ENCODE data around the gene STPG3. TPM values are rescaled to one million over a fixed set of nuclear protein-coding genes. Genes with fewer than 3 reads are reported as not detected.

STPG3 gene
- total and polyA plus RNA-seq, 2 of the 8 experiments (the other 6 are each of a cell fraction or from before 2014, with no cell fraction given) = not detected

DNA sequence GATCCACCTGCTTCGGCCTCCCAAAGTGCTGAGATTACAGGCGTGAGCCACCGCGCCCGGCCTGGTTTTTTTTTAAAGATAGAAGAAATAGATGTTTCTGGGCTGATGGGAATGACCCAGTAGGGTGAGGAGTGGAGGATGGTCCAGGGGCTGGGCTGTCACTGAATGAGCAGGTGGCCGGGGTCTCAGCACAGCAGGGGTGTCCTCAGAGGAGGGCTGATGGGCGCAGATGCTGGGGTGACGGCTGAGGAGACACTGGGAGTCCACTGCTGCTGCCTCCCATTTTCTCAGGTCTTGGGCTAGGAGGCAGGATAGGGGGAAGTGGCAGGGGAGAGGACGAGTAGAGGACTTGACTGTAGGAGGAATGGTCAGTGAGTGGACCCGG, 24.1 kb downstream of the STPG3 start:
- Histone ChIP-seq H4K20me1 (replicated peaks in 1 of 2; ENCODE audit: control insufficient read depth in 1 of 2, insufficient read depth in 2 of 2, low read length in 2 of 2) (peaks cover 4 to 14% of the 10 kb centered on the region in 2 experiments), H2BK12ac (ENCODE audit: low read depth, low read length) (no peak overlapping the region), H3K4me3 (ENCODE audit: extremely low read depth in 1 of 4, insufficient read depth in 2 of 4, low read depth in 3 of 4, low read length in 4 of 4) (no peak overlapping the region), H4K5ac (ENCODE audit: insufficient read length, low read depth, low read length) (no peak overlapping the region), H3K9ac (replicated peaks in 1 of 4; ENCODE audit: extremely low read depth in 1 of 4, low read depth in 3 of 4, low read length in 3 of 4) (no peak overlapping the region), H2BK20ac (ENCODE audit: low read length) (no peak overlapping the region), H3K79me1 (ENCODE audit: low read depth, low read length) (no peaks in the 10 kb centered on the region), H3K36me3 (ENCODE audit: control insufficient read depth in 2 of 4, insufficient read depth in 4 of 4, low read length in 3 of 4) (peaks cover 0 to 23% (median 4%) of the 10 kb centered on the region in 4 experiments; a peak in 4 of 8 replicates), H3K9me3 (ENCODE audit: insufficient read depth in 2 of 2, low read depth in 1 of 2, low read length in 1 of 2) (no peaks in the 10 kb centered on the region; a peak in 1 of 4 replicates), H4K91ac (replicated peaks; ENCODE audit: insufficient read length, low read length) (no peak overlapping the region), H3K4me1 (replicated peaks in 1 of 4; ENCODE audit: control insufficient read depth in 3 of 4, insufficient read depth in 4 of 4, low read length in 3 of 4) (peaks cover 0 to 25% (median 15%) of the 10 kb centered on the region in 4 experiments; a peak in 6 of 7 replicates), H3K27me3 (replicated peaks in 1 of 4; ENCODE audit: control insufficient read depth in 3 of 4, extremely low read depth in 1 of 4, insufficient read depth in 3 of 4, low read length in 3 of 4) (peaks cover 0 to 21% (median 11%) of the 10 kb centered on the region in 4 experiments; a peak in 5 of 7 replicates), H3K18ac (ENCODE audit: extremely low read depth, low read length) (no peak overlapping the region), H2BK15ac (ENCODE audit: low read length) (no peak overlapping the region), H3K23ac (ENCODE audit: insufficient read length) (no peak overlapping the region), H3K56ac (replicated peaks; ENCODE audit: insufficient read length, low read depth, low read length) (no peak overlapping the region), H2BK120ac (replicated peaks; ENCODE audit: low read depth, low read length) (no peak overlapping the region), H3K27ac (ENCODE audit: low read depth, low read length) (no peak overlapping the region), H3K4ac (replicated peaks; ENCODE audit: insufficient read length, low read depth, low read length) (no peak overlapping the region), H3K14ac (ENCODE audit: insufficient read length) (no peak overlapping the region), H2AK5ac (ENCODE audit: low read depth, low read length) (no peak overlapping the region), H2BK5ac (ENCODE audit: low read depth, low read length) (no peak overlapping the region), H3K79me2 (ENCODE audit: control insufficient read depth in 1 of 2, insufficient read depth in 2 of 2, low read length in 2 of 2) (no peaks in the 10 kb centered on the region), H4K8ac (ENCODE audit: extremely low read depth, insufficient read depth, low read length) (no peak overlapping the region; the same call in 1 of the 2 replicates), H3K4me2 (ENCODE audit: insufficient read depth in 1 of 2, low read depth in 2 of 2, low read length in 2 of 2) (no peak overlapping the region), H2AFZ (ENCODE audit: low read length) (no peak overlapping the region), H3K23me2 (ENCODE audit: low read depth, low read length) (peaks cover 2% of the 10 kb centered on the region; the same call in 1 of the 2 replicates)
- CTCF ChIA-PET (ENCODE audit: partially characterized antibody) = interaction anchor here (0.5 to 2.7 kb wide), 6 partner anchors 12 to 890 kb away, joined by 3 to 10 read pairs (median 4); no protein-coding TSS in a partner anchor
- TF ChIP-seq SP2 (IDR thresholded peaks at IDR 0.05; ENCODE audit: low read length) (no peak), SUZ12 (IDR thresholded peaks at IDR 0.05; ENCODE audit: low read length) (no peak), HDAC6 (IDR thresholded peaks at IDR 0.05; ENCODE audit: low read depth, low read length) (no peak), RNF2 (IDR thresholded peaks at IDR 0.05; ENCODE audit: borderline replicate concordance, low read depth, low read length, missing control alignments, poor library complexity, severe bottlenecking) (no peak), TBP (IDR thresholded peaks at IDR 0.05; ENCODE audit: low read depth, low read length) (no peak), BRCA1 (IDR thresholded peaks at IDR 0.05; ENCODE audit: low read depth, low read length) (no peak), EZH2 (IDR thresholded peaks at IDR 0.05; ENCODE audit: low read depth, low read length, severe bottlenecking) (no peak), SIN3A (conservative IDR thresholded peaks at IDR 0.05 in 1 of 2, IDR thresholded peaks at IDR 0.05 in 1 of 2; ENCODE audit: low read depth in 1 of 2, low read length in 2 of 2) (no peak), NANOG (IDR thresholded peaks at IDR 0.05; ENCODE audit: insufficient read depth, low read depth, low read length, poor library complexity, severe bottlenecking) (no peak), TCF12 (IDR thresholded peaks at IDR 0.05; ENCODE audit: low read depth, low read length) (no peak)
- TF ChIP-seq, protein P1, sequence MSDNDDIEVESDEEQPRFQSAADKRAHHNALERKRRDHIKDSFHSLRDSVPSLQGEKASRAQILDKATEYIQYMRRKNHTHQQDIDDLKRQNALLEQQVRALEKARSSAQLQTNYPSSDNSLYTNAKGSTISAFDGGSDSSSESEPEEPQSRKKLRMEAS (IDR thresholded peaks at IDR 0.05) = no peak
- TF ChIP-seq, protein P2, sequence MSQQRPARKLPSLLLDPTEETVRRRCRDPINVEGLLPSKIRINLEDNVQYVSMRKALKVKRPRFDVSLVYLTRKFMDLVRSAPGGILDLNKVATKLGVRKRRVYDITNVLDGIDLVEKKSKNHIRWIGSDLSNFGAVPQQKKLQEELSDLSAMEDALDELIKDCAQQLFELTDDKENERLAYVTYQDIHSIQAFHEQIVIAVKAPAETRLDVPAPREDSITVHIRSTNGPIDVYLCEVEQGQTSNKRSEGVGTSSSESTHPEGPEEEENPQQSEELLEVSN (IDR thresholded peaks at IDR 0.05) = no peak
- DNase-seq (ENCODE audit: low read depth in 1 of 2, low spot score in 2 of 2) (no peak), FAIRE-seq (no peak)
- POLR2A ChIA-PET (ENCODE audit: partially characterized antibody) = interaction anchor here (47.8 kb wide), 1 partner anchor 40 kb away, joined by 1462 read pairs; the partner anchor contains the start of genes CYSRT1, NDOR1, NELFB and RNF208
- WGBS, 2 experiments (ENCODE audit: extremely low coverage in 1 of 2, insufficient coverage in 1 of 2, insufficient read length in 1 of 2, insufficient replicate concordance in 2 of 2, low coverage in 1 of 2, low lambda C conversion rate in 2 of 2, missing lambda C conversion rate in 1 of 2) = 91% methylated on average over 10 of the region's 10 CpGs; no CpG with 5 or more reads in 1 of the 2 experiments

Data from H1 (cell line).